Measurements from ENCODE around the gene SH3BP2. TPM values are rescaled to one million over a fixed set of nuclear protein-coding genes. Genes with fewer than 3 reads are reported as not detected.
A peak's percentile ranks its signal among the peaks of the same experiment; 100 is the strongest.

SH3BP2 gene
- total and polyA plus RNA-seq, 2 donors from 2014 or later: 27.3 to 128 TPM

GRCh38 chr4:2788532-2789103 is 4.3 kb upstream of the SH3BP2 start:
- TF ChIP-seq CTCF (IDR thresholded peaks at IDR 0.05; ENCODE audit: borderline replicate concordance, extremely low read depth, insufficient read depth): no peak
- intact Hi-C loops (cut with DNase I): no loop called here
- Histone ChIP-seq H3K27me3 (ENCODE audit: control insufficient read depth, insufficient read depth, low read length) (no peaks in the 10 kb centered on the region), H3K9ac (ENCODE audit: low read length in 3 of 3) (no peak overlapping the region), H3K36me3 (ENCODE audit: control insufficient read depth in 2 of 3, insufficient read depth in 3 of 3, low read length in 3 of 3) (no peaks in the 10 kb centered on the region), H3K27ac (ENCODE audit: low read depth in 2 of 2, low read length in 2 of 2) (no peak overlapping the region), H3K4me3 (ENCODE audit: low read length in 3 of 3) (no peak overlapping the region), H3K4me1 (ENCODE audit: control insufficient read depth in 2 of 3, insufficient read depth in 2 of 3, low read depth in 1 of 3, low read length in 3 of 3) (peaks cover 0 to 21% (median 13%) of the 10 kb centered on the region in 3 donors), H3K9me3 (ENCODE audit: control insufficient read depth in 2 of 3, insufficient read depth in 1 of 3, low read length in 3 of 3) (no peaks in the 10 kb centered on the region)
- peak in 4 of 5 donors; percentile 44 to 74 (median 66) for DNase-seq
- no peak for FAIRE-seq

- intact Hi-C loops (cut with DNase I): no loop called here
- no peak for TF ChIP-seq CTCF (IDR thresholded peaks at IDR 0.05; ENCODE audit: borderline replicate concordance, extremely low read depth, insufficient read depth)
- Histone ChIP-seq H3K36me3 (ENCODE audit: control insufficient read depth in 2 of 3, insufficient read depth in 3 of 3, low read length in 3 of 3) (no peaks in the 10 kb centered on the region), H3K9ac (ENCODE audit: low read length in 3 of 3) (no peak overlapping the region), H3K4me1 (ENCODE audit: control insufficient read depth in 2 of 3, insufficient read depth in 2 of 3, low read depth in 1 of 3, low read length in 3 of 3) (peaks cover 0 to 28% (median 19%) of the 10 kb centered on the region in 3 donors), H3K27ac (ENCODE audit: low read depth in 2 of 2, low read length in 2 of 2) (no peak overlapping the region), H3K27me3 (ENCODE audit: control insufficient read depth, insufficient read depth, low read length) (no peaks in the 10 kb centered on the region), H3K9me3 (ENCODE audit: control insufficient read depth in 2 of 3, insufficient read depth in 1 of 3, low read length in 3 of 3) (no peaks in the 10 kb centered on the region), H3K4me3 (ENCODE audit: low read length in 3 of 3) (no peak overlapping the region)
- DNase-seq (peak in 1 of 5 donors; percentile 63), FAIRE-seq (no peak)
These were observed 3.5 kb upstream of the SH3BP2 start for GRCh38 chr4:2789351-2789750.

GRCh38 chr4:2789793-2790582 is 2.9 kb upstream of the SH3BP2 start:
- no peaks in the 10 kb centered on the region for H3K9me3 ChIP-seq (ENCODE audit: control insufficient read depth in 2 of 3, insufficient read depth in 1 of 3, low read length in 3 of 3)
- FAIRE-seq (no peak), DNase-seq (peak in 2 of 5 donors; percentile 47 to 66)
- no peaks in the 10 kb centered on the region for H3K27me3 ChIP-seq (ENCODE audit: control insufficient read depth, insufficient read depth, low read length)
- intact Hi-C loops (cut with DNase I): no loop called here
- peaks cover 0 to 35% (median 20%) of the 10 kb centered on the region in 3 donors for H3K4me1 ChIP-seq (ENCODE audit: control insufficient read depth in 2 of 3, insufficient read depth in 2 of 3, low read depth in 1 of 3, low read length in 3 of 3)
- no peak for TF ChIP-seq CTCF (IDR thresholded peaks at IDR 0.05; ENCODE audit: borderline replicate concordance, extremely low read depth, insufficient read depth)
- H3K9ac ChIP-seq (ENCODE audit: low read length in 3 of 3): no peak overlapping the region
- H3K36me3 ChIP-seq (ENCODE audit: control insufficient read depth in 2 of 3, insufficient read depth in 3 of 3, low read length in 3 of 3): no peaks in the 10 kb centered on the region
- H3K4me3 ChIP-seq (ENCODE audit: low read length in 3 of 3): no peak overlapping the region
- H3K27ac ChIP-seq (ENCODE audit: low read depth in 2 of 2, low read length in 2 of 2): no peak overlapping the region

All from kidney (tissue), 14 donors.